H1 (cell line): ENCODE data around the gene ADAMTS9. TPM values are rescaled to one million over a fixed set of nuclear protein-coding genes. Genes with fewer than 3 reads are reported as not detected.

Experiments
- CTCF ChIA-PET: fragments of 300-600 bp; sonication (Branson Sonifier 250); formaldehyde crosslinking; loops from one replicate; lab custom pipeline; 2021; ENCODE audit not compliant: partially characterized antibody; lab: Charles Lee
- POLR2A ChIA-PET: fragments of 300-600 bp; sonication (Branson Sonifier 250); formaldehyde crosslinking; loops from one replicate; lab custom pipeline; 2021; ENCODE audit warnings: inconsistent platforms; ENCODE audit not compliant: partially characterized antibody; lab: Charles Lee
- DNase-seq, 2 experiments: peaks; one replicate each; pipeline versions ENCODE4 v3.0.0 to v3.0.0-alpha.2; 2010 to 2022; ENCODE audit warnings: low spot score in 2 of 2, low read depth in 1 of 2, mixed read lengths in 1 of 2
- FAIRE-seq: peaks from 2 replicates; lab custom pipeline; 2011; peaks lifted over from hg19 to GRCh38; lab: Jason Lieb, UNC
- H2AFZ ChIP-seq: 2 replicates; pipeline ENCODE4 v1.8.1; 2012; ENCODE audit warnings: low read length, inconsistent platforms
- H2AK5ac ChIP-seq: 2 replicates; pipeline ENCODE4 v1.6.1; 2013; ENCODE audit warnings: low read depth, low read length
- H2BK120ac ChIP-seq: replicated peaks from 2 replicates; pipeline ENCODE3; 2013; ENCODE audit warnings: low read depth, low read length, inconsistent platforms
- H2BK12ac ChIP-seq: 2 replicates; pipeline ENCODE4 v1.6.1; 2013; ENCODE audit warnings: low read depth, low read length
- H2BK15ac ChIP-seq: 2 replicates; pipeline ENCODE4 v1.6.1; 2013; ENCODE audit warnings: low read length
- H2BK20ac ChIP-seq: 2 replicates; pipeline ENCODE4 v1.6.1; 2013; ENCODE audit warnings: low read length
- H2BK5ac ChIP-seq: 2 replicates; pipeline ENCODE4 v1.6.1; 2013; ENCODE audit warnings: low read depth, low read length
- H3K14ac ChIP-seq: 2 replicates; pipeline ENCODE4 v1.6.1; 2013; ENCODE audit warnings: inconsistent platforms; ENCODE audit not compliant: insufficient read length
- H3K18ac ChIP-seq: 2 replicates; pipeline ENCODE4 v1.6.1; 2013; ENCODE audit warnings: low read length; ENCODE audit errors: extremely low read depth
- H3K23ac ChIP-seq: 2 replicates; pipeline ENCODE4 v1.6.1; 2013; ENCODE audit warnings: inconsistent platforms; ENCODE audit not compliant: insufficient read length
- H3K23me2 ChIP-seq: 2 replicates; pipeline ENCODE4 v1.6.1; 2013; ENCODE audit warnings: low read depth, low read length
- H3K27ac ChIP-seq: 2 replicates; pipeline ENCODE4 v1.6.1; 2011; ENCODE audit warnings: low read depth, low read length, inconsistent platforms
- H3K27me3 ChIP-seq, 4 experiments: replicated peaks in 1 of 4; 1 replicate in 1 of 4; 2 replicates in 3 of 4; pipeline versions ENCODE4 v1.6.1 to v1.8.1; 2011 to 2013; ENCODE audit warnings: low read length in 3 of 4, mild to moderate bottlenecking in 3 of 4, inconsistent platforms in 2 of 4, mixed read lengths in 2 of 4, moderate library complexity in 1 of 4; ENCODE audit not compliant: control insufficient read depth in 3 of 4, insufficient read depth in 3 of 4; ENCODE audit errors: extremely low read depth in 1 of 4
- H3K36me3 ChIP-seq, 4 experiments: 2 replicates each; pipeline versions ENCODE4 v1.6.1 to v1.8.1; 2011 to 2013; ENCODE audit warnings: mild to moderate bottlenecking in 4 of 4, low read length in 3 of 4, moderate library complexity in 2 of 4, control low read depth in 1 of 4, inconsistent platforms in 1 of 4; ENCODE audit not compliant: insufficient read depth in 4 of 4, control insufficient read depth in 2 of 4
- H3K4ac ChIP-seq: replicated peaks from 2 replicates; pipeline ENCODE3; 2013; ENCODE audit warnings: low read length, low read depth, mixed read lengths, inconsistent platforms; ENCODE audit not compliant: insufficient read length
- H3K4me1 ChIP-seq, 4 experiments: replicated peaks in 1 of 4; 1 replicate in 1 of 4; 2 replicates in 3 of 4; pipeline versions ENCODE4 v1.6.1 to v1.8.1; 2011 to 2013; ENCODE audit warnings: low read length in 3 of 4, inconsistent platforms in 2 of 4, mixed read lengths in 1 of 4; ENCODE audit not compliant: insufficient read depth in 4 of 4, control insufficient read depth in 3 of 4
- H3K4me2 ChIP-seq, 2 experiments: 2 replicates each; pipeline versions ENCODE4 v1.6.1 to v1.8.1; 2011 to 2013; ENCODE audit warnings: low read depth in 2 of 2, low read length in 2 of 2, control low read depth in 1 of 2, inconsistent platforms in 1 of 2, mild to moderate bottlenecking in 1 of 2; ENCODE audit not compliant: insufficient read depth in 1 of 2
- H3K4me3 ChIP-seq, 4 experiments: fragments of 200-600, 300-600 bp in 1 of 4; sonication (generic), shearing (Covaris generic), sonication (Bioruptor Twin) in 1 of 4; 2 replicates each; pipeline versions ENCODE4 v1.5.1 to v1.8.1; 2011 to 2016; ENCODE audit warnings: low read length in 4 of 4, low read depth in 3 of 4, control low read depth in 2 of 4, inconsistent platforms in 2 of 4, mild to moderate bottlenecking in 2 of 4, mixed read lengths in 1 of 4, moderate library complexity in 1 of 4; ENCODE audit not compliant: insufficient read depth in 2 of 4; ENCODE audit errors: extremely low read depth in 1 of 4
- H3K56ac ChIP-seq: replicated peaks from 2 replicates; pipeline ENCODE3; 2013; ENCODE audit warnings: low read depth, mild to moderate bottlenecking, mixed read lengths, low read length, inconsistent platforms; ENCODE audit not compliant: insufficient read length
- H3K79me1 ChIP-seq: 2 replicates; pipeline ENCODE4 v1.6.1; 2013; ENCODE audit warnings: low read depth, low read length, control low read depth
- H3K79me2 ChIP-seq, 2 experiments: 2 replicates each; pipeline versions ENCODE4 v1.6.1 to v1.8.1; 2012 to 2013; ENCODE audit warnings: low read length in 2 of 2, mild to moderate bottlenecking in 2 of 2, inconsistent platforms in 1 of 2; ENCODE audit not compliant: insufficient read depth in 2 of 2, control insufficient read depth in 1 of 2
- H3K9ac ChIP-seq, 4 experiments: replicated peaks in 1 of 4; 1 replicate in 1 of 4; 2 replicates in 3 of 4; pipeline versions ENCODE4 v1.6.1 to v1.8.1; 2011 to 2013; ENCODE audit warnings: low read depth in 3 of 4, low read length in 3 of 4, control low read depth in 2 of 4, mild to moderate bottlenecking in 2 of 4, moderate library complexity in 2 of 4, inconsistent platforms in 1 of 4; ENCODE audit errors: extremely low read depth in 1 of 4
- H3K9me3 ChIP-seq, 2 experiments: 2 replicates each; pipeline versions ENCODE4 v1.6.1 to v1.8.1; 2012 to 2013; ENCODE audit warnings: mild to moderate bottlenecking in 2 of 2, moderate library complexity in 2 of 2, control low read depth in 1 of 2, inconsistent platforms in 1 of 2, low read depth in 1 of 2, low read length in 1 of 2, mixed read lengths in 1 of 2; ENCODE audit not compliant: insufficient read depth in 2 of 2
- H4K20me1 ChIP-seq, 2 experiments: replicated peaks in 1 of 2; 2 replicates each; pipeline versions ENCODE3 to v1.8.1; 2011 to 2013; ENCODE audit warnings: inconsistent platforms in 2 of 2, low read length in 2 of 2, mild to moderate bottlenecking in 1 of 2; ENCODE audit not compliant: insufficient read depth in 2 of 2, control insufficient read depth in 1 of 2
- H4K5ac ChIP-seq: 2 replicates; pipeline ENCODE4 v1.6.1; 2013; ENCODE audit warnings: low read length, low read depth, mixed read lengths, inconsistent platforms; ENCODE audit not compliant: insufficient read length
- H4K8ac ChIP-seq: 2 replicates; pipeline ENCODE4 v1.8.0; 2013; ENCODE audit warnings: mild to moderate bottlenecking, moderate library complexity, low read length, inconsistent platforms; ENCODE audit not compliant: insufficient read depth; ENCODE audit errors: extremely low read depth
- H4K91ac ChIP-seq: replicated peaks from 2 replicates; pipeline ENCODE3; 2013; ENCODE audit warnings: low read length, mixed read lengths, inconsistent platforms; ENCODE audit not compliant: insufficient read length
- MAFK ChIP-seq: IDR thresholded peaks from 2 replicates; pipeline ENCODE4 v1.6.1; 2012; ENCODE audit warnings: low read depth, mild to moderate bottlenecking, improper control_type of control experiment, low read length
- POU5F1 ChIP-seq: IDR thresholded peaks from 2 replicates; pipeline ENCODE4 v1.6.1; 2011; ENCODE audit warnings: low read depth, mild to moderate bottlenecking, low read length, moderate library complexity
- YY1 ChIP-seq: IDR thresholded peaks from 2 replicates; pipeline ENCODE4 v1.6.1; 2011; ENCODE audit warnings: low read depth, mild to moderate bottlenecking, low read length
- WGBS, 2 experiments: shearing (Covaris generic) in 1 of 2; methylation state at CpG; one replicate each; pipeline versions ENCODE4 v1.1.6 to v1.1.7; 2013 to 2015; ENCODE audit warnings: low lambda C conversion rate in 2 of 2, mixed read lengths in 2 of 2, inconsistent platforms in 1 of 2, low coverage in 1 of 2, missing lambda C conversion rate in 1 of 2; ENCODE audit not compliant: insufficient replicate concordance in 2 of 2, insufficient coverage in 1 of 2, insufficient read length in 1 of 2; ENCODE audit errors: extremely low coverage in 1 of 2, missing lambda C conversion rate in 1 of 2; 5-methylcytosine and 5-hydroxymethylcytosine counted together
- polyA plus RNA-seq, 7 experiments: library from polyadenylated mRNA; depleted of rRNA in 3 of 7; stranded (reverse) in 5 of 7; unstranded in 2 of 7; fragments of >200 nt in 5 of 7; fragments of 200-250 nt in 2 of 7; gene quantifications; 1 replicate in 5 of 7; 2 replicates in 1 of 7; 4 replicates in 1 of 7; pipeline versions ENCODE4 v1.2.1 to v1.2.3, GENCODE V29; 2011 to 2013; ENCODE audit warnings: missing spikeins in 2 of 7, mixed read lengths in 2 of 7
- total RNA-seq: library from RNA; stranded (reverse); fragmentation: NEBNext Ultra II Directional; extraction: Animal tissue kit (Norgen Biotek cat#: 25700); gene quantifications from 2 replicates; pipeline ENCODE4 v1.2.1, GENCODE V29; 2021

ADAMTS9 gene
- total and polyA plus RNA-seq, 2 of the 8 experiments (the other 6 are each of a cell fraction or from before 2014, with no cell fraction given) = 0.20 to 0.41 TPM

GRCh38 chr3:64653101-64653500, 34.7 kb downstream of the ADAMTS9 start:
- Histone ChIP-seq H2AK5ac (no peak overlapping the region), H3K4ac (no peak overlapping the region), H3K23me2 (no peaks in the 10 kb centered on the region), H3K14ac (no peak overlapping the region), H2BK120ac (no peak overlapping the region), H2BK20ac (no peak overlapping the region), H2BK12ac (no peak overlapping the region), H4K5ac (no peak overlapping the region), H3K18ac (no peak overlapping the region), H3K4me1 (peaks cover 0 to 8% (median 6%) of the 10 kb centered on the region in 4 experiments; a peak in 3 of 7 replicates), H3K23ac (no peak overlapping the region), H2AFZ (no peak overlapping the region), H3K79me2 (no peaks in the 10 kb centered on the region), H3K4me3 (no peak overlapping the region), H4K8ac (no peak overlapping the region), H3K27me3 (no peaks in the 10 kb centered on the region), H2BK5ac (no peak overlapping the region), H3K4me2 (no peak overlapping the region), H3K56ac (no peak overlapping the region), H3K79me1 (no peaks in the 10 kb centered on the region), H4K91ac (no peak overlapping the region), H3K9me3 (no peaks in the 10 kb centered on the region), H3K36me3 (no peaks in the 10 kb centered on the region), H2BK15ac (no peak overlapping the region), H3K27ac (no peak overlapping the region), H4K20me1 (no peaks in the 10 kb centered on the region), H3K9ac (no peak overlapping the region)
- DNase-seq = no peak
- TF ChIP-seq YY1 (no peak), POU5F1 (no peak), MAFK (peak; percentile 42; the same call in 1 of the 2 replicates)
- 90% methylated on average over 3 of the region's 3 CpGs; no CpG with 5 or more reads in 1 of the 2 experiments for WGBS, 2 experiments
- CTCF ChIA-PET = interaction anchor here (1.0 to 1.5 kb wide), 2 partner anchors 14 to 16 kb away, joined by 3 read pairs; no protein-coding TSS in a partner anchor
- POLR2A ChIA-PET = no interaction called here
- FAIRE-seq = no peak
